Endothelial cell of umbilical vein (primary cell): ENCODE data around the gene KLF3. TPM values are rescaled to one million over a fixed set of nuclear protein-coding genes. Genes with fewer than 3 reads are reported as not detected.
A peak's percentile ranks its signal among the peaks of the same experiment; 100 is the strongest.

Experiments
- BruUV-seq: library from RNA; stranded (reverse); fragments of 400-500 nt; replicated peaks from 2 replicates; lab custom pipeline; 2021; lab: Mats Ljungman, UMichigan
- CTCF ChIA-PET: fragments of 300-600, 350-600 bp; sonication (Branson Sonifier 250); formaldehyde crosslinking; loops from one replicate; lab custom pipeline; 2021; ENCODE audit warnings: antibody characterized with exemption, inconsistent platforms; lab: Charles Lee
- POLR2A ChIA-PET: fragments of 300-600, 350-600 bp; sonication (Branson Sonifier 250); formaldehyde crosslinking; loops from one replicate; lab custom pipeline; 2021; ENCODE audit warnings: antibody characterized with exemption, inconsistent platforms; lab: Charles Lee
- DNase-seq: peaks from one replicate; pipeline ENCODE4 v3.0.0-alpha.2; 2011; ENCODE audit warnings: low read depth, low spot score
- FAIRE-seq: peaks from 2 replicates; lab custom pipeline; 2011; peaks lifted over from hg19 to GRCh38; lab: Jason Lieb, UNC
- H2AFZ ChIP-seq: 2 replicates; pipeline ENCODE4 v1.6.0; 2012; ENCODE audit warnings: low read depth, low read length, control low read depth, inconsistent platforms
- H3K27ac ChIP-seq: 2 replicates; pipeline ENCODE4 v1.5.1; 2011; ENCODE audit warnings: low read depth, mild to moderate bottlenecking, control low read depth, low read length, moderate library complexity; ENCODE audit not compliant: insufficient read depth
- H3K27me3 ChIP-seq, 2 experiments: 2 replicates each; pipeline versions ENCODE4 v1.6.0 to v1.6.1; 2011; ENCODE audit warnings: low read length in 2 of 2, mixed read lengths in 1 of 2; ENCODE audit not compliant: control insufficient read depth in 2 of 2, insufficient read depth in 2 of 2
- H3K36me3 ChIP-seq, 2 experiments: 2 replicates in 1 of 2; 3 replicates in 1 of 2; pipeline ENCODE4 v1.5.1; 2011; ENCODE audit warnings: low read length in 2 of 2, mild to moderate bottlenecking in 1 of 2, moderate library complexity in 1 of 2; ENCODE audit not compliant: control insufficient read depth in 2 of 2, insufficient read depth in 2 of 2; ENCODE audit errors: extremely low read depth in 1 of 2
- H3K4me1 ChIP-seq: 3 replicates; pipeline ENCODE4 v1.5.1; 2011; ENCODE audit warnings: mild to moderate bottlenecking, low read length; ENCODE audit not compliant: control insufficient read depth, insufficient read depth; ENCODE audit errors: extremely low read depth
- H3K4me2 ChIP-seq: 2 replicates; pipeline ENCODE4 v1.6.1; 2011; ENCODE audit warnings: low read length, control low read depth, mixed read lengths; ENCODE audit not compliant: insufficient read depth
- H3K4me3 ChIP-seq, 3 experiments: fragments of 200-600 bp in 1 of 3; sonication (generic), shearing (Covaris generic) in 1 of 3; replicated peaks in 1 of 3; 2 replicates each; pipeline ENCODE4 v1.5.1; 2011 to 2016; ENCODE audit warnings: control low read depth in 3 of 3, low read length in 3 of 3, mild to moderate bottlenecking in 2 of 3, inconsistent platforms in 1 of 3, low read depth in 1 of 3, moderate library complexity in 1 of 3; ENCODE audit not compliant: insufficient read depth in 1 of 3
- H3K79me2 ChIP-seq: 2 replicates; pipeline ENCODE4 v1.6.0; 2012; ENCODE audit warnings: low read length, inconsistent platforms; ENCODE audit not compliant: control insufficient read depth, insufficient read depth
- H3K9ac ChIP-seq: replicated peaks from 2 replicates; pipeline ENCODE3; 2011; ENCODE audit warnings: low read length, control low read depth; ENCODE audit not compliant: insufficient read depth; ENCODE audit errors: extremely low read depth
- H3K9me1 ChIP-seq: replicated peaks from 3 replicates; pipeline ENCODE4 v1.6.0; 2011; ENCODE audit warnings: mild to moderate bottlenecking, low read length; ENCODE audit not compliant: control insufficient read depth, insufficient read depth; ENCODE audit errors: extremely low read depth
- H3K9me3 ChIP-seq: replicated peaks from 2 replicates; pipeline ENCODE4 v1.5.1; 2012; ENCODE audit warnings: low read length, inconsistent platforms; ENCODE audit not compliant: control insufficient read depth, insufficient read depth
- H4K20me1 ChIP-seq: replicated peaks from 2 replicates; pipeline ENCODE3; 2011; ENCODE audit warnings: mild to moderate bottlenecking, low read length; ENCODE audit not compliant: control insufficient read depth, insufficient read depth; ENCODE audit errors: extremely low read depth
- EZH2 ChIP-seq: IDR thresholded peaks from 2 replicates; pipeline ENCODE4 v1.6.1; 2012; ENCODE audit warnings: borderline replicate concordance, low read depth, mild to moderate bottlenecking, moderate library complexity, low read length, inconsistent platforms; ENCODE audit not compliant: severe bottlenecking
- FOS ChIP-seq: IDR thresholded peaks from 2 replicates; pipeline ENCODE4 v1.6.1; 2011; ENCODE audit warnings: mild to moderate bottlenecking, low read length, moderate library complexity, borderline replicate concordance; ENCODE audit not compliant: insufficient read depth
- JUN ChIP-seq: IDR thresholded peaks from 2 replicates; pipeline ENCODE4 v1.6.1; 2011; ENCODE audit warnings: borderline replicate concordance, low read depth; ENCODE audit not compliant: insufficient read length, insufficient read depth
- MYC ChIP-seq: IDR thresholded peaks from one replicate; pipeline ENCODE4 v1.6.1; 2011; ENCODE audit warnings: mild to moderate bottlenecking, low read depth, low read length
- POLR2A ChIP-seq: IDR thresholded peaks from 2 replicates; pipeline ENCODE4 v1.6.1; 2012; ENCODE audit warnings: low read depth, mild to moderate bottlenecking, control low read depth, low read length
- POLR2AphosphoS5 ChIP-seq: IDR thresholded peaks from 2 replicates; pipeline ENCODE4 v1.6.1; 2012; ENCODE audit warnings: low read depth, mild to moderate bottlenecking, control low read depth, low read length, moderate library complexity; ENCODE audit not compliant: insufficient read depth
- dilution Hi-C: fragments of 300-500 bp; cut with MboI; formaldehyde crosslinking; loops from one replicate; pipeline ENCODE4 v1.15.0; 2019; ENCODE audit warnings: low sequenced_read_pairs; ENCODE audit not compliant: extremely low pct_ligation_motif_present
- intact Hi-C: fragments of 100-400 bp; cut with micrococcal nuclease; formaldehyde crosslinking; loops from one replicate; pipeline ENCODE4 v1.10.0; 2022
- polyA plus RNA-seq, 4 experiments: library from polyadenylated mRNA; depleted of rRNA in 3 of 4; stranded (reverse) in 3 of 4; unstranded in 1 of 4; fragments of >200 nt; gene quantifications; 2 replicates each; pipeline versions ENCODE4 v1.2.1 to v1.2.3, GENCODE V29; 2011 to 2012; ENCODE audit warnings: missing spikeins in 1 of 4
- total RNA-seq: library from RNA; stranded (reverse); gene quantifications from 2 replicates; pipeline ENCODE4 v1.2.3, GENCODE V29; 2021
- TF ChIP-seq, protein P1 (sequence below), 2 donors: IDR thresholded peaks; 1 replicate in 1 of 2; 2 replicates in 1 of 2; pipeline ENCODE4 v1.5.1; 2011; ENCODE audit warnings: low read length in 2 of 2, mild to moderate bottlenecking in 2 of 2, moderate library complexity in 2 of 2, control low read depth in 1 of 2, inconsistent platforms in 1 of 2, low read depth in 1 of 2; ENCODE audit not compliant: insufficient read depth in 1 of 2; ENCODE audit errors: extremely low read depth in 1 of 2

Gene KLF3
- total and polyA plus RNA-seq, 2 donors (not counting 3 experiments of a cell fraction or from before 2014, with no cell fraction given): 27.7 to 50.5 TPM

DNA sequence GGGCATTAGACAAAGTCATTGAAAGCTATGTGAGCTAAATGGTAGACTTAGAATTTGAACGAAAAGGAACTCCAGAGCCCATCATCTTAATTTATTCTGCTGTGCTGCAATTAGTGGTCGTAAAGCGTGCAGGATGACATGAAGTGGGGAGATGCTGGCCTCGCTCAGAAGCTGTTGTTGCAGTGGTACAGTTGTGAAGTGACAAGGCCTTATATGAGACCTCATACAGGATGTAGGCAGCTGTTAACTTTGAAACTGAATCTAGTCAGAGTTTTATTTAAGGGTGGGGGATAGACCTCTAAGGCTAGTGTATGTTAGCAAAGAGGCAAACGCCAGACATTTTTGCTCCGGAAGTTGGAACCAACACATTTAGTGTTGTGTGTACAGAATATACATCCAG, 13.4 kb downstream of the KLF3 start:
- no peak for TF ChIP-seq POLR2A
- TF ChIP-seq MYC: no peak
- no peak for TF ChIP-seq POLR2AphosphoS5
- TF ChIP-seq, protein P1, sequence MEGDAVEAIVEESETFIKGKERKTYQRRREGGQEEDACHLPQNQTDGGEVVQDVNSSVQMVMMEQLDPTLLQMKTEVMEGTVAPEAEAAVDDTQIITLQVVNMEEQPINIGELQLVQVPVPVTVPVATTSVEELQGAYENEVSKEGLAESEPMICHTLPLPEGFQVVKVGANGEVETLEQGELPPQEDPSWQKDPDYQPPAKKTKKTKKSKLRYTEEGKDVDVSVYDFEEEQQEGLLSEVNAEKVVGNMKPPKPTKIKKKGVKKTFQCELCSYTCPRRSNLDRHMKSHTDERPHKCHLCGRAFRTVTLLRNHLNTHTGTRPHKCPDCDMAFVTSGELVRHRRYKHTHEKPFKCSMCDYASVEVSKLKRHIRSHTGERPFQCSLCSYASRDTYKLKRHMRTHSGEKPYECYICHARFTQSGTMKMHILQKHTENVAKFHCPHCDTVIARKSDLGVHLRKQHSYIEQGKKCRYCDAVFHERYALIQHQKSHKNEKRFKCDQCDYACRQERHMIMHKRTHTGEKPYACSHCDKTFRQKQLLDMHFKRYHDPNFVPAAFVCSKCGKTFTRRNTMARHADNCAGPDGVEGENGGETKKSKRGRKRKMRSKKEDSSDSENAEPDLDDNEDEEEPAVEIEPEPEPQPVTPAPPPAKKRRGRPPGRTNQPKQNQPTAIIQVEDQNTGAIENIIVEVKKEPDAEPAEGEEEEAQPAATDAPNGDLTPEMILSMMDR (IDR thresholded peaks at IDR 0.05; ENCODE audit: extremely low read depth in 1 of 2, insufficient read depth in 1 of 2, low read depth in 1 of 2, low read length in 2 of 2): no peak
- TF ChIP-seq FOS: no peak
- TF ChIP-seq EZH2: no peak
- TF ChIP-seq JUN: no peak
- Histone ChIP-seq H2AFZ (no peak overlapping the region), H3K27me3 (no peaks in the 10 kb centered on the region), H3K36me3 (peaks cover 7 to 13% of the 10 kb centered on the region in 2 experiments), H3K27ac (peak overlapping the region; percentile 13), H4K20me1 (peaks cover 9% of the 10 kb centered on the region), H3K9ac (no peak overlapping the region), H3K9me3 (no peaks in the 10 kb centered on the region), H3K4me1 (peaks cover 44% of the 10 kb centered on the region), H3K4me3 (no peak overlapping the region), H3K9me1 (no peaks in the 10 kb centered on the region), H3K79me2 (peaks cover 93% of the 10 kb centered on the region), H3K4me2 (no peak overlapping the region)
- POLR2A ChIA-PET: no interaction called here
- dilution Hi-C loops (no loop called here), intact Hi-C loops (no loop called here)
- CTCF ChIA-PET: interaction anchor here (0.6 to 6.0 kb wide), 8 partner anchors 10 to 608 kb away, joined by 3 to 133 read pairs (median 6); no protein-coding TSS in a partner anchor
- peak; percentile 8 for FAIRE-seq
- no TSS peak for BruUV-seq
- no peak for DNase-seq
